Fibroblast of lung (primary cell): Measurements from ENCODE around the gene POLR1G. TPM values are rescaled to one million over a fixed set of nuclear protein-coding genes. Genes with fewer than 3 reads are reported as not detected.

ENCODE experiments used
- DNase-seq, 2 donors: peaks; one replicate each; pipeline versions ENCODE4 v3.0.0 to v3.0.0-alpha.2; 2010; ENCODE audit warnings: low read depth in 2 of 2
- H2AFZ ChIP-seq: 2 replicates; pipeline ENCODE4 v1.5.1; 2012; ENCODE audit warnings: low read length, control low read depth, inconsistent platforms
- H3K27ac ChIP-seq: 2 replicates; pipeline ENCODE4 v1.5.1; 2011; ENCODE audit warnings: low read length, control low read depth; ENCODE audit not compliant: insufficient read depth
- H3K27me3 ChIP-seq: 2 replicates; pipeline ENCODE4 v1.5.1; 2011; ENCODE audit warnings: mild to moderate bottlenecking, low read length; ENCODE audit not compliant: control insufficient read depth, insufficient read depth
- H3K36me3 ChIP-seq: 2 replicates; pipeline ENCODE4 v1.5.1; 2011; ENCODE audit warnings: low read length; ENCODE audit not compliant: control insufficient read depth, insufficient read depth
- H3K4me1 ChIP-seq: 2 replicates; pipeline ENCODE4 v1.5.1; 2011; ENCODE audit warnings: low read length; ENCODE audit not compliant: control insufficient read depth, insufficient read depth; ENCODE audit errors: extremely low read depth
- H3K4me2 ChIP-seq: 2 replicates; pipeline ENCODE4 v1.5.1; 2011; ENCODE audit warnings: low read length, control low read depth; ENCODE audit not compliant: insufficient read depth; ENCODE audit errors: extremely low read depth
- H3K4me3 ChIP-seq, 4 experiments: fragments of 200-600 bp in 1 of 4; sonication (generic) in 1 of 4; replicated peaks in 1 of 4; 2 replicates each; pipeline ENCODE4 v1.5.1; 2011 to 2016; ENCODE audit warnings: low read length in 4 of 4, low read depth in 3 of 4, mild to moderate bottlenecking in 3 of 4, control low read depth in 2 of 4, inconsistent platforms in 1 of 4, mixed read lengths in 1 of 4; ENCODE audit not compliant: insufficient read depth in 1 of 4; ENCODE audit errors: control extremely low read depth in 1 of 4
- H3K79me2 ChIP-seq: 2 replicates; pipeline ENCODE4 v1.5.1; 2012; ENCODE audit warnings: mild to moderate bottlenecking, low read length, inconsistent platforms; ENCODE audit not compliant: control insufficient read depth, insufficient read depth
- H3K9ac ChIP-seq: 2 replicates; pipeline ENCODE4 v1.5.1; 2011; ENCODE audit warnings: mild to moderate bottlenecking, low read length, control low read depth; ENCODE audit not compliant: insufficient read depth
- H3K9me3 ChIP-seq: 2 replicates; pipeline ENCODE4 v1.5.1; 2012; ENCODE audit warnings: low read depth, low read length; ENCODE audit not compliant: control insufficient read depth, insufficient read depth
- H4K20me1 ChIP-seq: 2 replicates; pipeline ENCODE4 v1.5.1; 2011; ENCODE audit warnings: low read length; ENCODE audit not compliant: control insufficient read depth, insufficient read depth; ENCODE audit errors: extremely low read depth
- EZH2 ChIP-seq: IDR thresholded peaks from 2 replicates; pipeline ENCODE4 v1.5.1; 2012; ENCODE audit warnings: low read length, control low read depth, mild to moderate bottlenecking; ENCODE audit errors: missing control alignments
- polyA plus RNA-seq, 2 donors: library from polyadenylated mRNA; depleted of rRNA in 1 of 2; stranded (reverse) in 1 of 2; unstranded in 1 of 2; fragments of >200 nt; gene quantifications; 2 replicates each; pipeline ENCODE4 v1.2.1, GENCODE V29; 2011 to 2012; ENCODE audit warnings: missing spikeins in 1 of 2
- total RNA-seq: library from RNA; depleted of rRNA; stranded (reverse); fragments of >200 nt; gene quantifications from 2 replicates; pipeline ENCODE4 v1.2.1, GENCODE V29; 2014
- TF ChIP-seq, protein P1 (sequence below), 2 donors: IDR thresholded peaks in 1 of 2; conservative IDR thresholded peaks in 1 of 2; 1 replicate in 1 of 2; 2 replicates in 1 of 2; pipeline ENCODE4 v1.5.1; 2011 to 2012; ENCODE audit warnings: low read length in 2 of 2, control low read depth in 1 of 2, inconsistent platforms in 1 of 2, low read depth in 1 of 2, mild to moderate bottlenecking in 1 of 2

Gene POLR1G
- total and polyA plus RNA-seq, 2 donors (not counting 1 experiment from before 2014, with no cell fraction given) = 3.6 to 4.7 TPM

DNA sequence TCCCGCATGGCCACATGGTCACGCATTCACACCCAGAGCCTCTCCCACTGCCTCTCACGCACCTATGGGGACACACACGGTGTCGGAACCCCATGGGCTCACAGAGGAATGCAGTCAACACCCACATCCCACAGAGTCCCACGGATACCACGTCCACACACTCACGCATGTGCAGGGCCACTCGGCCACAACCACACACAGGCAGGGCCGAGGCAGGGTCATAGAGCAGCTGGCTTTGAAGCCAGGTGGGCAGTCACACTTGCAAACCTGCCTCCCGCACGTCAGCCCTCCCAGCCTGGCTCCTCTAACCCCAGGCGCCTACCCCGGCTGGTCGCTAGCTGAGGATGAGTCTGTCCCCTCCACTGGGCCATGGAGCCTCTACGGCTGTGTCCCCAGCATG lies 44.2 kb upstream of the POLR1G start:
- Histone ChIP-seq H3K4me2 (no peak overlapping the region), H3K79me2 (no peaks in the 10 kb centered on the region)

DNA sequence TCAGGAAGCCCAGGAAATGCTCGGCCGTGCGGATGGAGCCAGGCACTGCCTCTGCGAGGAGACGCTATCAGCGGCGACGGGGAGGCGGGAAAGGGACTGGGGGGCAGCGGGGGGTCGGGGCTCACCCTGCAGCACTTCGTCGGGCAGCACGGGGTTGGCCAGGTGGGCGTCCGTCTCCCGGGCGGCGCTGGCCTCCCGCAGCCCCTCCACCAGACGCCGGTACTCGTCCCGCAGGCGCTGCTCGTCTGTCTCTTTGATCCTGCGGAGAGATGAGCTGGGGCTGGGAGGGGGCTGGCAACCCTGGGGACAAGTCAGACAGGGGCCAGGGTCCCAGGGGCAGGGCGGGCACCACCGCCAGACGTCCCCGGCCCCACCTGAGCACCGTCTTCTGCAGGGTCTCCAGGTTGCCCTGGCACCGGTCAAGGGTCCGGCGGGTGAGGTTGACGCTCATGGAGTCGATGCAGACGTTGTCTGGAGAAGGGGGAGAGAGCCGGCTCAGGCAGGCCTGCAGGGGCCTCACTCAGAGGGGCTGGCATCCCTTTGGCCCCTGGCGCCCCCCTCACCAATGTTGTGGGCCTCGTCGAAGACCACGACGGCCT lies 42.5 kb upstream of the POLR1G start:
- Histone ChIP-seq H3K9me3 (no peaks in the 10 kb centered on the region), H3K4me2 (no peak overlapping the region), H3K27me3 (no peaks in the 10 kb centered on the region), H4K20me1 (no peaks in the 10 kb centered on the region), H3K4me3 (no peak overlapping the region), H3K79me2 (peaks cover 5% of the 10 kb centered on the region), H3K27ac (no peak overlapping the region), H3K9ac (no peak overlapping the region), H2AFZ (no peak overlapping the region), H3K4me1 (no peaks in the 10 kb centered on the region), H3K36me3 (peaks cover 20% of the 10 kb centered on the region)
- DNase-seq = no peak
- TF ChIP-seq, protein P1, sequence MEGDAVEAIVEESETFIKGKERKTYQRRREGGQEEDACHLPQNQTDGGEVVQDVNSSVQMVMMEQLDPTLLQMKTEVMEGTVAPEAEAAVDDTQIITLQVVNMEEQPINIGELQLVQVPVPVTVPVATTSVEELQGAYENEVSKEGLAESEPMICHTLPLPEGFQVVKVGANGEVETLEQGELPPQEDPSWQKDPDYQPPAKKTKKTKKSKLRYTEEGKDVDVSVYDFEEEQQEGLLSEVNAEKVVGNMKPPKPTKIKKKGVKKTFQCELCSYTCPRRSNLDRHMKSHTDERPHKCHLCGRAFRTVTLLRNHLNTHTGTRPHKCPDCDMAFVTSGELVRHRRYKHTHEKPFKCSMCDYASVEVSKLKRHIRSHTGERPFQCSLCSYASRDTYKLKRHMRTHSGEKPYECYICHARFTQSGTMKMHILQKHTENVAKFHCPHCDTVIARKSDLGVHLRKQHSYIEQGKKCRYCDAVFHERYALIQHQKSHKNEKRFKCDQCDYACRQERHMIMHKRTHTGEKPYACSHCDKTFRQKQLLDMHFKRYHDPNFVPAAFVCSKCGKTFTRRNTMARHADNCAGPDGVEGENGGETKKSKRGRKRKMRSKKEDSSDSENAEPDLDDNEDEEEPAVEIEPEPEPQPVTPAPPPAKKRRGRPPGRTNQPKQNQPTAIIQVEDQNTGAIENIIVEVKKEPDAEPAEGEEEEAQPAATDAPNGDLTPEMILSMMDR (conservative IDR thresholded peaks at IDR 0.05 in 1 of 2, IDR thresholded peaks at IDR 0.05 in 1 of 2; ENCODE audit: low read depth in 1 of 2, low read length in 2 of 2) = no peak
- TF ChIP-seq EZH2 = no peak

More for the DNA sequence above, 44.2 kb upstream of the POLR1G start:
- DNase-seq = no peak
- Histone ChIP-seq H3K9ac (no peak overlapping the region), H2AFZ (no peak overlapping the region), H3K27ac (no peak overlapping the region), H3K4me1 (no peaks in the 10 kb centered on the region), H3K9me3 (no peaks in the 10 kb centered on the region), H3K4me3 (no peak overlapping the region), H3K36me3 (peaks cover 25% of the 10 kb centered on the region), H3K27me3 (no peaks in the 10 kb centered on the region), H4K20me1 (no peaks in the 10 kb centered on the region)
- no peak for TF ChIP-seq EZH2
- TF ChIP-seq, protein P1 (conservative IDR thresholded peaks at IDR 0.05 in 1 of 2, IDR thresholded peaks at IDR 0.05 in 1 of 2; ENCODE audit: low read depth in 1 of 2, low read length in 2 of 2) = no peak

DNA sequence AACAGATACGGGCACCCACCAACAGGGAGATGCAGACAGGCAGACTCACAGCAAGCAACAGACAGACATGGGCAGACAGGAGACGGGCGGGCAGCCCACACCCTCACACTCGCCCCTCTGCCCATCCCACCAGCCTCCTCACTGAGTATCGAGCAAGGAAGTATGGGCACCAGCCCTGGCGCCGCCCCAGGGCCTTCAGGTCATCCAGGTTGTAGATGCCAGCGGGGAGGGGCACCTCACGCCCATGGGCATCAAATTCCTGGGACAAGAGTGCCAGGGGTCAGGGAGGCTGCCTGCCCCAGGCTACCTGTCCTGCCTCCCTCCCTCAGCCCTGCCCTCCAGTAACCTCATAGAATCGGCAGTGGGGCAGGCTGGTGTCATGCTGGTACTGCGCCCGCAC lies 41.7 kb upstream of the POLR1G start:
- H3K36me3 ChIP-seq = peaks cover 18% of the 10 kb centered on the region

More for the DNA sequence above, 41.7 kb upstream of the POLR1G start:
- H2AFZ ChIP-seq = no peak overlapping the region
- TF ChIP-seq, protein P1 (conservative IDR thresholded peaks at IDR 0.05 in 1 of 2, IDR thresholded peaks at IDR 0.05 in 1 of 2; ENCODE audit: low read depth in 1 of 2, low read length in 2 of 2) = no peak
- no peak for TF ChIP-seq EZH2
- no peak overlapping the region for H3K4me2 ChIP-seq
- H3K27ac ChIP-seq = no peak overlapping the region
- H3K27me3 ChIP-seq = no peaks in the 10 kb centered on the region
- H4K20me1 ChIP-seq = no peaks in the 10 kb centered on the region
- H3K79me2 ChIP-seq = peaks cover 11% of the 10 kb centered on the region
- no peak overlapping the region for H3K4me3 ChIP-seq
- H3K4me1 ChIP-seq = no peaks in the 10 kb centered on the region
- no peak for DNase-seq
- no peaks in the 10 kb centered on the region for H3K9me3 ChIP-seq
- no peak overlapping the region for H3K9ac ChIP-seq
